GM12891 (cell line): ENCODE results near the gene TSPAN12.

Experiments used
- PAX5 ChIP-seq: IDR thresholded peaks from 2 replicates; pipeline ENCODE4 v1.6.1; 2011; ENCODE audit warnings: low read length, moderate library complexity, mild to moderate bottlenecking; ENCODE audit not compliant: insufficient read depth, severe bottlenecking
- POLR2A ChIP-seq: IDR thresholded peaks from 2 replicates; pipeline ENCODE4 v1.6.1; 2011; ENCODE audit warnings: low read depth, low read length, control low read depth
- POLR2AphosphoS5 ChIP-seq: IDR thresholded peaks from 2 replicates; pipeline ENCODE4 v1.6.1; 2011; ENCODE audit warnings: low read depth, low read length, control low read depth
- POU2F2 ChIP-seq: IDR thresholded peaks from 2 replicates; pipeline ENCODE4 v1.6.1; 2011; ENCODE audit warnings: low read depth, mild to moderate bottlenecking, control low read depth, low read length, moderate library complexity
- SPI1 ChIP-seq: IDR thresholded peaks from 2 replicates; pipeline ENCODE4 v1.6.1; 2011; ENCODE audit warnings: low read depth, low read length, control low read depth
- TAF1 ChIP-seq: IDR thresholded peaks from 2 replicates; pipeline ENCODE4 v1.6.1; 2011; ENCODE audit warnings: low read depth, low read length, control low read depth

GRCh38 chr7:120827371-120828118 is 30.4 kb downstream of the TSPAN12 start:
- TF ChIP-seq POLR2A (no peak), POLR2AphosphoS5 (no peak), TAF1 (no peak), SPI1 (no peak), POU2F2 (no peak), PAX5 (no peak)
